NCI-H2029 treated with DMSO at 0.1 percent for 48 hours (cell line): ENCODE measurements around the gene NCAM1.
A peak's percentile ranks its signal among the peaks of the same experiment; 100 is the strongest.

ENCODE experiments used
- DNase-seq: peaks from one replicate; lab custom pipeline; 2025; lab: John Stamatoyannopoulos, UW

The NCAM1 gene

GRCh38 chr11:112968941-112969713 is 7.9 kb downstream of the NCAM1 start:
- DNase-seq = no peak

- no peak for DNase-seq
These were observed 10.0 kb downstream of the NCAM1 start for GRCh38 chr11:112971195-112971594.

- no peak for DNase-seq
These were observed 10.6 kb downstream of the NCAM1 start for GRCh38 chr11:112971827-112972226.

- DNase-seq = no peak
These were observed 11.4 kb downstream of the NCAM1 start for GRCh38 chr11:112972399-112973145.

GRCh38 chr11:112975051-112975450 is 13.8 kb downstream of the NCAM1 start:
- no peak for DNase-seq

GRCh38 chr11:112975493-112975892 is 14.3 kb downstream of the NCAM1 start:
- DNase-seq = no peak

- DNase-seq = peak; percentile 27
These were observed 16.5 kb downstream of the NCAM1 start for GRCh38 chr11:112977755-112978154.

GRCh38 chr11:112983887-112984286 is 22.7 kb downstream of the NCAM1 start:
- peak; percentile 66 for DNase-seq

GRCh38 chr11:112989198-112989597 is 28.0 kb downstream of the NCAM1 start:
- no peak for DNase-seq

GRCh38 chr11:112993808-112994207 is 32.6 kb downstream of the NCAM1 start:
- no peak for DNase-seq

GRCh38 chr11:112995423-112996090 is 34.3 kb downstream of the NCAM1 start:
- DNase-seq = no peak

GRCh38 chr11:112996994-112997393 is 35.8 kb downstream of the NCAM1 start:
- no peak for DNase-seq

GRCh38 chr11:112997857-112998466 is 36.7 kb downstream of the NCAM1 start:
- no peak for DNase-seq

GRCh38 chr11:112999520-112999919 is 38.3 kb downstream of the NCAM1 start:
- no peak for DNase-seq

GRCh38 chr11:113001709-113002108 is 40.5 kb downstream of the NCAM1 start:
- peak; percentile 97 for DNase-seq

GRCh38 chr11:113006896-113007445 is 45.8 kb downstream of the NCAM1 start:
- DNase-seq = peak; percentile 58

GRCh38 chr11:113014262-113015097 is 53.3 kb downstream of the NCAM1 start:
- DNase-seq = peak; percentile 81

- DNase-seq = no peak
These were observed 53.9 kb downstream of the NCAM1 start for GRCh38 chr11:113015098-113015455.

- no peak for DNase-seq
These were observed 55.7 kb downstream of the NCAM1 start for GRCh38 chr11:113016905-113017304.

GRCh38 chr11:113018913-113019312 is 57.7 kb downstream of the NCAM1 start:
- no peak for DNase-seq

GRCh38 chr11:113019711-113020110 is 58.5 kb downstream of the NCAM1 start:
- DNase-seq = no peak
